GM12874 (cell line): ENCODE data around the gene LAMTOR2.

Experiments
- TF ChIP-seq, protein P1 (sequence below): IDR thresholded peaks from 2 replicates; pipeline ENCODE4 v1.5.1; 2011; ENCODE audit warnings: low read depth, mild to moderate bottlenecking, control low read depth, low read length, moderate library complexity; ENCODE audit not compliant: insufficient read depth

The LAMTOR2 gene

DNA sequence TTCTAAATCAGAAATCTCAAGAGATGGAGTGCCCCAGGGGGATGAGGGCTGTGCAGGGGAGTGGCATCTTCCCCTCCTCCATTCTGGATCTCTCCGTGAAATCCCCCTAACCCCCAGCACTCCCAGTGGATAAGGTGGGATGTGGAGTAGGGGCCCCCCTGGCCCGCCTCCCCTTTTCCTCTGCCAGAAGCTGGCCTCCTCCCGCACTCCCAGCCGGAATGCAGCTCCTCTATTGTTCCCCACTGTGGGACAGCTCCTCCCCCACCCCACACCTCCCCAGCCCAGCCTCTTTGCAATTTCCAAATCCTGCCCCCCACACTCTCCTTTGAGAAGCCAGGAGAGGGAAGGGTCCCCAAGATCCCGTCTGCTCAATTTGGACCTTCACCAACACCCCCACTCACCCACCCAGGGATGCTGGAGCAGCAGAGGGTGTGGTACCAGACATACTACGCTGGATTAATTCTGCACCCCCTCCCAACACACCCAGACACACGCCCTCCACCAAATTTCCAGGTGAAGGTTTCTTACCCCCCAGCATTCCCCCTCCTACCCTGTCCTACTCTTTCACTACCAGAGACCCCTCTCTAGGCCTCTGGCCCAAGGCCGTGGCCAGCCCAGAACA, 25.8 kb downstream of the LAMTOR2 start:
- TF ChIP-seq, protein P1, sequence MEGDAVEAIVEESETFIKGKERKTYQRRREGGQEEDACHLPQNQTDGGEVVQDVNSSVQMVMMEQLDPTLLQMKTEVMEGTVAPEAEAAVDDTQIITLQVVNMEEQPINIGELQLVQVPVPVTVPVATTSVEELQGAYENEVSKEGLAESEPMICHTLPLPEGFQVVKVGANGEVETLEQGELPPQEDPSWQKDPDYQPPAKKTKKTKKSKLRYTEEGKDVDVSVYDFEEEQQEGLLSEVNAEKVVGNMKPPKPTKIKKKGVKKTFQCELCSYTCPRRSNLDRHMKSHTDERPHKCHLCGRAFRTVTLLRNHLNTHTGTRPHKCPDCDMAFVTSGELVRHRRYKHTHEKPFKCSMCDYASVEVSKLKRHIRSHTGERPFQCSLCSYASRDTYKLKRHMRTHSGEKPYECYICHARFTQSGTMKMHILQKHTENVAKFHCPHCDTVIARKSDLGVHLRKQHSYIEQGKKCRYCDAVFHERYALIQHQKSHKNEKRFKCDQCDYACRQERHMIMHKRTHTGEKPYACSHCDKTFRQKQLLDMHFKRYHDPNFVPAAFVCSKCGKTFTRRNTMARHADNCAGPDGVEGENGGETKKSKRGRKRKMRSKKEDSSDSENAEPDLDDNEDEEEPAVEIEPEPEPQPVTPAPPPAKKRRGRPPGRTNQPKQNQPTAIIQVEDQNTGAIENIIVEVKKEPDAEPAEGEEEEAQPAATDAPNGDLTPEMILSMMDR = no peak

DNA sequence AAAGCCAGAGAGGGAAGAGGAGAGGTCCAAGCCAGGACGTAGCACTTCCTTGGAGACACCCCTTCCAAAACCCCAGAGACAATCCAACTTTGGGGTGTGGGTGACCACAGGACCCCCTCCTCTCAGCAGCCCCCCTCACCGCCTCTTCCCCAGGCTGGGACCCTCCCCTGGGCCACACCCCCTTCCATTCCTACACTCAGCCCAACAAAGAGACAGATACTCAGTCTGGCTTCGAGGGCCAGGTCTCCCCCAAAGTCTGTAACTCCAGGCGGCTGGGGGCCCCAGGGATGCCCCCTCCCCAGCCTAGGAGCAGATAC, 26.2 kb downstream of the LAMTOR2 start:
- TF ChIP-seq, protein P1 = no peak

DNA sequence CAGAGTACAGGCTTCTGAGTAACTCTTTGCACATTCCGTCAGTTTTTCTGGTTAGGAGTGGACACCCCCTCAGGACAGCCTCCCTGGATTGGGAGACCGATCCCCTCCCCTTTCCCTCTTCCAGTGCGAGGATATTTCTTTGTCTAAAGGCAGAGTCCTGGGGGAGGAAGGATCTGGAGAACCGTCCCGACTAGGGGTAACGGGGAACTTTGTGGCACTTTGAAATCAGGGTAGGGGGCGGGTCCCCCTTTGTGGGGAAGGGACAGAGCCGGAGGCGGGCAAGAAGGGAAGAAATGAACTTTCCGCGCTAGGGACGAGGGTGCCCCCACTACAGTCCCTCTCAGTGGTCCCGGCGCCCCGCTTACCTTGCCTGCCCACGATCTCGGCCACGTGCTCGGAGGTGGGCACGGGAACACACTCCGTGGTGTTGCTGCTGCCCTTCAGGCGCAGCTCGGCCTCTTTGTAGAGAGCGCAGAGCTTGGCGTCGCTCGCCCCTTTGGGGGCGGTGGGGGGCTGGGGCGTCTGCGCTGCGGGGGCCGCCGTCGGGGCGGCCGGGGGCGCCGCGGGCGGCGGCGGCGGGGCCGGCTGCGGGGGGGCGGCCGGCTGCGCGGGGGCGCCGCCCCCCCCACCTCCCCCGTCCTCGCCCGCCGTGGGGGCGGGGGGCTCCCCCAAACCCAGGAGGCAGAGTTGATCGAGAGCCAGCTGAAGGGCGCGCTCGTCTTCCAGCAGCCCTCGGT, 26.8 kb downstream of the LAMTOR2 start:
- TF ChIP-seq, protein P1 = no peak

DNA sequence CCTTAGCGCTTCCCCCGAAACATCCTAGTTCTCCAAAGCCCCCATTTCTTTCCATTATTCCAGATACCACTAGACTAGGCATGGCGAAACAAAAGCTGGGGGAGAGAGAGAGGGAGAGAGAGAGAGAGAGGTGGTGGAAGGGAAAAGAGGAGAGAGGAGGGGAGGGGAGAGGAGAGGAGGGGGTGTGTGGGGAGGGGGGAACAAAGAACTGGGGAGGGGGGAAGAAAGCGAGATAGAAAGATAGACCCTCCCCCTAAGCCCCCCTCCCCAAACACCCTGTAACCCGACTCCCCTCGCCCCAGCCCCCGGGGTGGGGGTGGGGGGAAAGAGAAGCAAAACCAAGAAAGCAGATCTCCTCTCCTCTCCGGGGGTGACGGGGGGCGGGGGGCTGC, 27.3 kb downstream of the LAMTOR2 start:
- TF ChIP-seq, protein P1 = no peak

DNA sequence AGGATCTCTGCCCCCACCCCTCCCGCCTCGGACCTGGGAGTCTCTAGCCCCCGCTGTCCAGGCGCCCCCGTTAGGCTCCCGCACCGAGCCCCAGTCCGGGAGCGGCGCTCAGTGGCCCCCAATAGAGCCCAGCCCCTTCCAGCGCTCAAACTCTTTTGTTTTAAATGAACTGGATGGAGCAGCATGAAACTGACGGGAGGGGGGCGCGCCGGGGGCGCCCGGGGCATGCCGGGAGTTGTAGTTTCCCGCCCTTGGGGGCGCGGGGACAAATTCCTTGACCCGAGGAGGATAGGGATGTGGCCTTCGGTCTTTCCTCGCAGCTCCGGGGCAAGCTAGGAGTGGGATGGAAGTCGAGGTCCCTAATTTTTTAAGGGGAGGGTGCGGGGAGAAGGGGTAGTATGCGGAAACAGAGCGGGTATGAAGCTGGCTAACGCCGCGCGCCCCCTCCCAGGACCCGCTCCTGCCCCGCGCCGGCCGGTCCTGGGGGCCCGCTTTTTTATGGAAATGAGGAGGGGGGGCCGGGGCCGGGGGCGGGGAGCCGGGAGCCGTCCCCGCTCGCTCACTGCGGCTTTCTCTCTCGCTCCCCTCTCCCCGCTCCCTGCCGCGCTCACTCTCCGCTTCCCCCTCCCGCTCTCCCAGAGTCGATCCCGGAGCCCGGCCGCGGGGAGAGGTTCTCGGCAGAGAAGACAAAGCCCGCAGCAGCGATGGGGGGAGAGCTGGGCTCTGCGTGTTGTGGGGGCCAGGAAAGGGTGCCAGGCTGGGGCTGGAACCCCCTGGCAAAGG, 27.9 kb downstream of the LAMTOR2 start, which contains the start of gene MEX3A:
Gene MEX3A (minus strand): TSS at position 157 of the 783 bp plus-strand sequence. CDS start 467 bp downstream, outside the sequence.
- TF ChIP-seq, protein P1 = no peak

DNA sequence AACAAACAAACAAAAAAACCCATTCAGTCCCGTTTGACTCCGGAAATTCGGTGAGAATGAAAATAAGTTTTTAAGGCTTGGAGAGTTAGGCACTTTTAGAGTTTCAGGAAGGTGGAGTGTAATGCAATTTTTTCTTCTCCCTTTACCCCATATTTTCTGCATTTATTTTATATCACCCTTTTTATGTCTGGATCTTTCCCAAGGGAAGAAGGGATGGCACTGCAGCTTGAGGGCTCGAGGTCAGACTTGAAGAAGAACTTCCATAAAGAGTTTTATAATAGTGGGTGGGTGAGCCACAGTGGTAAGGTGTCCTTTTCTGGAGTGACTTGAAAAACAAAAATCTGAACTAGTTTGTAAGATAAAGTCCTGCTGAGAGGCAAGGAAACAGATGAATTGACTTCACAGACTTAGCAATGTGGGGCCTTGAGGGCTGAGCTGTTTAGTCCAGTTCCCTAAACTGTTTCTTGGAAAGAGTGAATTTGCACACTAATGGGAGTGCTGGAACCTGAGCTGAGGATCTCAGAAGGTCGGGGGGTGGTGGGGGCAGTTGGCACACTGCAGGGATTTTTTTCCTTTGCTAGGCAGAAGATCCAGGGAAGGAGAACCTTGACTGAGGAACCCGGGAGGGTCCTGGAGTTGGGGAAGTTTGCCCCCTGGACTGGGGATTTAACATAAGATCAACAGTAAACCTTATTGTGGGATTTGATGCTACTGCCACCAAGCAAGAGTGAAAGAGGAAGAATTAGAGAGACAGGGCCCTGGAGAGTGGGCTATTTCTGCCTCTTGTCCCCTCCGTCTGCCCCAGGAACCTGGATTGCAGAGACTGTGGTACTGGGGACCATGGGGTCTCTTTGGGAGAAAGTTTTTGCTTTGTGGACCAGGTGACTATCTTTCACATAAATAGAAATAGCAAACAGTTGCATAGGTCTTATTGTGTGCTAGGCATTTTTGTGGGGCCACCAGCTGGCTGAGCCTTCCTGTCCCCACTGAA, 29.5 kb downstream of the LAMTOR2 start:
- TF ChIP-seq, protein P1 = no peak
